Lower leg skin (tissue), 3 donors: ENCODE results near the gene NT5DC1.

Experiments used
- CTCF ChIP-seq, 3 donors: fragments of 450-650 bp; IDR thresholded peaks; one replicate each; pipeline ENCODE4 v1.5.1; 2016; ENCODE audit warnings: antibody characterized with exemption in 3 of 3, mild to moderate bottlenecking in 3 of 3, moderate library complexity in 2 of 3
- POLR2A ChIP-seq, 2 donors: fragments of 450-650 bp; IDR thresholded peaks; one replicate each; pipeline ENCODE4 v1.6.1; 2016 to 2017; ENCODE audit warnings: antibody characterized with exemption in 2 of 2, mild to moderate bottlenecking in 1 of 2, moderate library complexity in 1 of 2

- TF ChIP-seq CTCF (IDR thresholded peaks at IDR 0.05) (no peak), POLR2A (IDR thresholded peaks at IDR 0.05) (no peak)
These were observed 35.7 kb downstream of the NT5DC1 start for GRCh38 chr6:116136373-116136772.
